ENCODE data around the gene CCNF.

The CCNF gene

DNA sequence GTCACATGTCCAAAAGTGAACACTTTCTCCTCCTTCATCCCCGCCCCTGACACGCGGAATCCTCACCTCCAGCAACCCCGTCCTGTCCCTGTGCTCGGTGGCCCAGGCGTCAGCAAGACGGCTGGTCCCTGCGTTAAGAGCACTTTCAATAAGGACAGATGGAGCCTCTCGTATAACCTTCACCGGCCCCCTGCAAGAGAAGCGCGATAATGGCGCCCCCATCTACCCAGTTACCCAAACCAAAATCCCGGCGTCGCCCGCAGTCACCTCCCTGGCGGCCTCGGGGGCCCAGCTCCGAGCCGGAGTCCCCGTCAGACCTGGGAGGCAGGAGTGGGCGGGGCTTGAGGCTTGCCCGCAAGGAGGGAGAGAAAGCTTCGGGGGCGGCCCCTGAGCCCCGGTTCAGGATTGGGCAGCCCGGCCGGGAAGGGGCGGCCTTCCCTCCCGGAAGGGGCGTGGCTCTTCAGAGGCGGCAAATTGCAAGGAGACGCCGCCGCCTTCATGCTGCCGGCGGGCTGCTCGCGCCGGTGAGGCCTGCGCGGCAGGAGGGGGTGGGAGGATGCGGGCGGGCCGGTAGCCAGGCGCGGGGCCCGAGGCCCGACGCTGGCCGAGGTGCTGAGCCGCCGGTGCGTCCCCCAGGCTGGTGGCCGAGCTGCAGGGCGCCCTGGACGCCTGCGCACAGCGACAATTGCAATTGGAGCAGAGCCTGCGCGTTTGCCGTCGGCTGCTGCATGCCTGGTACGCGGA lies 30.6 kb downstream of the CCNF start, which contains the start of gene TEDC2 (continued):
- TF ChIP-seq, protein P1, sequence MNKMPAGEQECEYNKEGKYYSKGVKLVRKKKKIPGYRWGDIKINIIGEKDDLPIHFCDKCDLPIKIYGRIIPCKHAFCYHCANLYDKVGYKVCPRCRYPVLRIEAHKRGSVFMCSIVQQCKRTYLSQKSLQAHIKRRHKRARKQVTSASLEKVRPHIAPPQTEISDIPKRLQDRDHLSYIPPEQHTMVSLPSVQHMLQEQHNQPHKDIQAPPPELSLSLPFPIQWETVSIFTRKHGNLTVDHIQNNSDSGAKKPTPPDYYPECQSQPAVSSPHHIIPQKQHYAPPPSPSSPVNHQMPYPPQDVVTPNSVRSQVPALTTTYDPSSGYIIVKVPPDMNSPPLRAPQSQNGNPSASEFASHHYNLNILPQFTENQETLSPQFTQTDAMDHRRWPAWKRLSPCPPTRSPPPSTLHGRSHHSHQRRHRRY (tag by site-specific recombination; IDR thresholded peaks at IDR 0.05) = no peak
- TF ChIP-seq ZNF501 (tag by site-specific recombination; IDR thresholded peaks at IDR 0.05) = peak; percentile 89
- no peak for TF ChIP-seq ZNF701 (tag by site-specific recombination; IDR thresholded peaks at IDR 0.05)
- TF ChIP-seq ZNF654 (tag by site-specific recombination; IDR thresholded peaks at IDR 0.05; ENCODE audit: low read depth) = no peak
- TF ChIP-seq, protein P2, sequence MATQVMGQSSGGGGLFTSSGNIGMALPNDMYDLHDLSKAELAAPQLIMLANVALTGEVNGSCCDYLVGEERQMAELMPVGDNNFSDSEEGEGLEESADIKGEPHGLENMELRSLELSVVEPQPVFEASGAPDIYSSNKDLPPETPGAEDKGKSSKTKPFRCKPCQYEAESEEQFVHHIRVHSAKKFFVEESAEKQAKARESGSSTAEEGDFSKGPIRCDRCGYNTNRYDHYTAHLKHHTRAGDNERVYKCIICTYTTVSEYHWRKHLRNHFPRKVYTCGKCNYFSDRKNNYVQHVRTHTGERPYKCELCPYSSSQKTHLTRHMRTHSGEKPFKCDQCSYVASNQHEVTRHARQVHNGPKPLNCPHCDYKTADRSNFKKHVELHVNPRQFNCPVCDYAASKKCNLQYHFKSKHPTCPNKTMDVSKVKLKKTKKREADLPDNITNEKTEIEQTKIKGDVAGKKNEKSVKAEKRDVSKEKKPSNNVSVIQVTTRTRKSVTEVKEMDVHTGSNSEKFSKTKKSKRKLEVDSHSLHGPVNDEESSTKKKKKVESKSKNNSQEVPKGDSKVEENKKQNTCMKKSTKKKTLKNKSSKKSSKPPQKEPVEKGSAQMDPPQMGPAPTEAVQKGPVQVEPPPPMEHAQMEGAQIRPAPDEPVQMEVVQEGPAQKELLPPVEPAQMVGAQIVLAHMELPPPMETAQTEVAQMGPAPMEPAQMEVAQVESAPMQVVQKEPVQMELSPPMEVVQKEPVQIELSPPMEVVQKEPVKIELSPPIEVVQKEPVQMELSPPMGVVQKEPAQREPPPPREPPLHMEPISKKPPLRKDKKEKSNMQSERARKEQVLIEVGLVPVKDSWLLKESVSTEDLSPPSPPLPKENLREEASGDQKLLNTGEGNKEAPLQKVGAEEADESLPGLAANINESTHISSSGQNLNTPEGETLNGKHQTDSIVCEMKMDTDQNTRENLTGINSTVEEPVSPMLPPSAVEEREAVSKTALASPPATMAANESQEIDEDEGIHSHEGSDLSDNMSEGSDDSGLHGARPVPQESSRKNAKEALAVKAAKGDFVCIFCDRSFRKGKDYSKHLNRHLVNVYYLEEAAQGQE (tag by site-specific recombination; IDR thresholded peaks at IDR 0.05) = peak; percentile 90
- TF ChIP-seq ZNF658 (tag by site-specific recombination; IDR thresholded peaks at IDR 0.05) = no peak
- peak; percentile 94 for TF ChIP-seq ZNF548 (tag by site-specific recombination; IDR thresholded peaks at IDR 0.05)
- TF ChIP-seq KLF1 (tag by site-specific recombination; IDR thresholded peaks at IDR 0.05) = peak; percentile 16; the same call in 1 of the 2 replicates
- TF ChIP-seq ELK4 (IDR thresholded peaks at IDR 0.05; ENCODE audit: borderline replicate concordance, low read depth, low read length) = no peak
- no peak for TF ChIP-seq ZNF529 (tag by site-specific recombination; IDR thresholded peaks at IDR 0.05; ENCODE audit: insufficient replicate concordance)
- TF ChIP-seq ZFP3 (tag by site-specific recombination; IDR thresholded peaks at IDR 0.05; ENCODE audit: low read depth) = no peak
- TF ChIP-seq ZNF785 (tag by site-specific recombination; IDR thresholded peaks at IDR 0.05) = no peak
- peak; percentile 78 for TF ChIP-seq ZNF366 (tag by site-specific recombination; conservative IDR thresholded peaks at IDR 0.05)
- no peak for TF ChIP-seq ZNF248 (tag by site-specific recombination; IDR thresholded peaks at IDR 0.05)
- TF ChIP-seq SP7 (tag by site-specific recombination; IDR thresholded peaks at IDR 0.05) = peak; percentile 71
- no peak for TF ChIP-seq ZNF510 (tag by site-specific recombination; IDR thresholded peaks at IDR 0.05; ENCODE audit: insufficient replicate concordance)
- TF ChIP-seq ZNF530 (tag by site-specific recombination; IDR thresholded peaks at IDR 0.05; ENCODE audit: low read depth) = no peak
- TF ChIP-seq ZEB2 (tag by site-specific recombination; IDR thresholded peaks at IDR 0.05) = peak; percentile 77
- TF ChIP-seq ZSCAN16 (tag by site-specific recombination; IDR thresholded peaks at IDR 0.05) = no peak
- TF ChIP-seq ZBTB49 (tag by site-specific recombination; IDR thresholded peaks at IDR 0.05; ENCODE audit: low read depth) = no peak
- TF ChIP-seq IKZF3 (tag by site-specific recombination; IDR thresholded peaks at IDR 0.05) = no peak
- 0 out of 2 replicates have a peak, but pooled peaks have one; percentile 87 for TF ChIP-seq PRDM2 (tag by site-specific recombination; IDR thresholded peaks at IDR 0.05; ENCODE audit: borderline replicate concordance)
- peak; percentile 35 for TF ChIP-seq ZFHX2 (tag by site-specific recombination; conservative IDR thresholded peaks at IDR 0.05)
- TF ChIP-seq ZNF174 (tag by site-specific recombination; IDR thresholded peaks at IDR 0.05) = no peak
- no peak for TF ChIP-seq ZNF777 (tag by site-specific recombination; IDR thresholded peaks at IDR 0.05; ENCODE audit: borderline replicate concordance)
- no peak for TF ChIP-seq ZNF558 (tag by site-specific recombination; IDR thresholded peaks at IDR 0.05)

All from HEK293 (cell line).